Nephron (organoid): ENCODE measurements around the gene CFAP92.

Experiments used
- H3K27ac Mint-ChIP-seq, 3 experiments: 2 replicates each; pipeline ENCODE4 v1.8.0; 2020; ENCODE audit warnings: mixed read lengths in 3 of 3, mild to moderate bottlenecking in 2 of 3, moderate library complexity in 1 of 3
- H3K27me3 Mint-ChIP-seq: 2 replicates; pipeline ENCODE4 v1.8.0; 2021; ENCODE audit warnings: low read depth, mild to moderate bottlenecking, moderate library complexity, mixed read lengths
- H3K36me3 Mint-ChIP-seq: 2 replicates; pipeline ENCODE4 v1.8.0; 2020; ENCODE audit warnings: low read depth, mixed read lengths
- H3K4me1 Mint-ChIP-seq: 2 replicates; pipeline ENCODE4 v1.8.0; 2020; ENCODE audit warnings: mixed read lengths
- H3K4me3 Mint-ChIP-seq, 3 experiments: 2 replicates each; pipeline ENCODE4 v1.8.0; 2020; ENCODE audit warnings: mild to moderate bottlenecking in 3 of 3, mixed read lengths in 3 of 3, moderate library complexity in 2 of 3
- H3K9me3 Mint-ChIP-seq: 2 replicates; pipeline ENCODE4 v1.8.0; 2020; ENCODE audit warnings: mixed read lengths
- CTCF ChIP-seq, 3 experiments: fragments of 200-600 bp; sonication (generic); IDR thresholded peaks; one replicate each; pipeline ENCODE4 v1.5.0; 2021; ENCODE audit warnings: antibody characterized with exemption in 3 of 3; ENCODE audit not compliant: unreplicated experiment in 3 of 3

Gene CFAP92

GRCh38 chr3:128970740-128971047 lies 23.2 kb downstream of the CFAP92 start:
- Mint-ChIP-seq H3K27ac (no peak overlapping the region), H3K9me3 (no peaks in the 10 kb centered on the region), H3K4me3 (no peak overlapping the region), H3K36me3 (no peaks in the 10 kb centered on the region), H3K27me3 (no peaks in the 10 kb centered on the region), H3K4me1 (peaks cover 16% of the 10 kb centered on the region)
- no peak for TF ChIP-seq CTCF (IDR thresholded peaks at IDR 0.05; ENCODE audit: unreplicated experiment in 3 of 3)

- no peaks in the 10 kb centered on the region for H3K36me3 Mint-ChIP-seq
- peak; percentile 90 to 95 (median 92) for TF ChIP-seq CTCF (IDR thresholded peaks at IDR 0.05; ENCODE audit: unreplicated experiment in 3 of 3)
- H3K4me1 Mint-ChIP-seq: peaks cover 16% of the 10 kb centered on the region
Measured at GRCh38 chr3:128969993-128970739, 23.7 kb downstream of the CFAP92 start.

GRCh38 chr3:128967748-128968355 lies 26.0 kb downstream of the CFAP92 start:
- no peak for TF ChIP-seq CTCF (IDR thresholded peaks at IDR 0.05; ENCODE audit: unreplicated experiment in 3 of 3)
- no peaks in the 10 kb centered on the region for H3K36me3 Mint-ChIP-seq
- H3K27ac Mint-ChIP-seq: no peak overlapping the region
- peaks cover 3% of the 10 kb centered on the region for H3K27me3 Mint-ChIP-seq
- no peaks in the 10 kb centered on the region for H3K9me3 Mint-ChIP-seq
- H3K4me3 Mint-ChIP-seq: no peak overlapping the region
- peaks cover 16% of the 10 kb centered on the region for H3K4me1 Mint-ChIP-seq

More at GRCh38 chr3:128969993-128970739, 23.7 kb downstream of the CFAP92 start:
- Mint-ChIP-seq H3K9me3 (no peaks in the 10 kb centered on the region), H3K27ac (no peak overlapping the region), H3K27me3 (no peaks in the 10 kb centered on the region), H3K4me3 (no peak overlapping the region)

- Mint-ChIP-seq H3K27me3 (peaks cover 9% of the 10 kb centered on the region), H3K4me1 (peaks cover 5% of the 10 kb centered on the region), H3K36me3 (no peaks in the 10 kb centered on the region), H3K27ac (no peak overlapping the region), H3K9me3 (no peaks in the 10 kb centered on the region), H3K4me3 (no peak overlapping the region)
- no peak for TF ChIP-seq CTCF (IDR thresholded peaks at IDR 0.05; ENCODE audit: unreplicated experiment in 3 of 3)
Measured at GRCh38 chr3:128965818-128966217, 28.1 kb downstream of the CFAP92 start.

- H3K4me3 Mint-ChIP-seq: no peak overlapping the region
- no peak overlapping the region for H3K27ac Mint-ChIP-seq
- H3K27me3 Mint-ChIP-seq: peaks cover 13% of the 10 kb centered on the region
- no peaks in the 10 kb centered on the region for H3K36me3 Mint-ChIP-seq
- TF ChIP-seq CTCF (IDR thresholded peaks at IDR 0.05; ENCODE audit: unreplicated experiment in 3 of 3): no peak
- peaks cover 3% of the 10 kb centered on the region for H3K4me1 Mint-ChIP-seq
- peaks cover 2% of the 10 kb centered on the region for H3K9me3 Mint-ChIP-seq
Measured at GRCh38 chr3:128965280-128965679, 28.6 kb downstream of the CFAP92 start.

GRCh38 chr3:128956440-128956839 lies 37.4 kb downstream of the CFAP92 start:
- H3K36me3 Mint-ChIP-seq: peaks cover 3% of the 10 kb centered on the region
- H3K27me3 Mint-ChIP-seq: peaks cover 10% of the 10 kb centered on the region
- H3K27ac Mint-ChIP-seq: no peak overlapping the region
- peaks cover 31% of the 10 kb centered on the region for H3K9me3 Mint-ChIP-seq
- H3K4me3 Mint-ChIP-seq: no peak overlapping the region
- no peak for TF ChIP-seq CTCF (IDR thresholded peaks at IDR 0.05; ENCODE audit: unreplicated experiment in 3 of 3)
- no peaks in the 10 kb centered on the region for H3K4me1 Mint-ChIP-seq
